ENCODE results near the gene PROZ. TPM values are rescaled to one million over a fixed set of nuclear protein-coding genes. Genes with fewer than 3 reads are reported as not detected.

The PROZ gene
- total RNA-seq, 1 experiment from 2014 or later, result not detected

- TF ChIP-seq, protein P1, sequence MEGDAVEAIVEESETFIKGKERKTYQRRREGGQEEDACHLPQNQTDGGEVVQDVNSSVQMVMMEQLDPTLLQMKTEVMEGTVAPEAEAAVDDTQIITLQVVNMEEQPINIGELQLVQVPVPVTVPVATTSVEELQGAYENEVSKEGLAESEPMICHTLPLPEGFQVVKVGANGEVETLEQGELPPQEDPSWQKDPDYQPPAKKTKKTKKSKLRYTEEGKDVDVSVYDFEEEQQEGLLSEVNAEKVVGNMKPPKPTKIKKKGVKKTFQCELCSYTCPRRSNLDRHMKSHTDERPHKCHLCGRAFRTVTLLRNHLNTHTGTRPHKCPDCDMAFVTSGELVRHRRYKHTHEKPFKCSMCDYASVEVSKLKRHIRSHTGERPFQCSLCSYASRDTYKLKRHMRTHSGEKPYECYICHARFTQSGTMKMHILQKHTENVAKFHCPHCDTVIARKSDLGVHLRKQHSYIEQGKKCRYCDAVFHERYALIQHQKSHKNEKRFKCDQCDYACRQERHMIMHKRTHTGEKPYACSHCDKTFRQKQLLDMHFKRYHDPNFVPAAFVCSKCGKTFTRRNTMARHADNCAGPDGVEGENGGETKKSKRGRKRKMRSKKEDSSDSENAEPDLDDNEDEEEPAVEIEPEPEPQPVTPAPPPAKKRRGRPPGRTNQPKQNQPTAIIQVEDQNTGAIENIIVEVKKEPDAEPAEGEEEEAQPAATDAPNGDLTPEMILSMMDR (IDR thresholded peaks at IDR 0.05 in 2 of 3, conservative IDR thresholded peaks at IDR 0.05 in 1 of 3; ENCODE audit: borderline replicate concordance in 1 of 3, insufficient read depth in 1 of 3, low read depth in 2 of 3, low read length in 2 of 3), result no peak
These were observed 12.4 kb upstream of the PROZ start (continued) for GRCh38 chr13:113145911-113146598.

DNA sequence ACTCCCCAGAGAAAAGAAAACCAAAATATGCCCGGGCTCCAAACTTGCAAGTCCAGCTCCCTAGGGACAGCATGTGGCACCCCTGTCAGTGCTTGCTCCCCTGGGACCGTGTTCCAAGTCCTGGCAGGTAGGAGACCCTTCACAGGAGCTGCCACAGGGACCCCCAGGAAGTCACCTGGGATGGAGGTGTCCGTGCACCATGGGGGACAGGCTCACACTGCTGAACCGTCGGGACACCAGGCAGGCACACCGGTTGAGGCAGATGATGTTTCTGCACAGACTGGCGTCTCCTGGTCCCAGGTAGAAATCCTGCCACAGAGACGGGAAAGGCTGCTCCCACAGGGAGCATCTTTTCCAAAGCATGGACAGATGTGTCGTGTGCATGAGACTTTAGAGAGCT, 11.7 kb upstream of the PROZ start:
- CTCF ChIA-PET, result no interaction called here
- no peak for ATAC-seq
- no peaks in the 10 kb centered on the region for H3K4me1 ChIP-seq (ENCODE audit: control insufficient read depth in 1 of 2, insufficient read depth in 2 of 2, low read length in 2 of 2)

More for the DNA sequence above, 11.7 kb upstream of the PROZ start:
- Histone ChIP-seq H3K27me3 (ENCODE audit: insufficient read depth, low read length) (no peaks in the 10 kb centered on the region), H3K4me3 (replicated peaks in 1 of 2; ENCODE audit: low read depth in 1 of 2, low read length in 2 of 2) (no peak overlapping the region), H3K4me2 (ENCODE audit: low read length) (no peak overlapping the region), H4K20me1 (ENCODE audit: insufficient read depth) (no peaks in the 10 kb centered on the region), H3K9ac (ENCODE audit: low read length) (no peak overlapping the region), H3K36me3 (ENCODE audit: control insufficient read depth in 1 of 2, insufficient read depth in 2 of 2, low read length in 2 of 2) (no peaks in the 10 kb centered on the region), H3K9me3 (ENCODE audit: control insufficient read depth in 1 of 2, insufficient read depth in 1 of 2, low read depth in 1 of 2, low read length in 2 of 2) (no peaks in the 10 kb centered on the region), H3K9me2 (ENCODE audit: insufficient read depth) (no peaks in the 10 kb centered on the region), H2AFZ (ENCODE audit: low read depth, low read length, poor library complexity, severe bottlenecking) (no peak overlapping the region), H3K79me2 (ENCODE audit: insufficient read depth, low read length) (no peaks in the 10 kb centered on the region), H3K27ac (ENCODE audit: low read depth, low read length) (no peak overlapping the region)
- RAD21 ChIA-PET (ENCODE audit: low non-redundant PET in 1 of 2, low total read pairs in 2 of 2, uncharacterized antibody in 2 of 2, unreplicated experiment in 2 of 2), result no interaction called here
- TF ChIP-seq JUND (IDR thresholded peaks at IDR 0.05) (no peak), EZH2 (IDR thresholded peaks at IDR 0.05) (no peak), CEBPB (IDR thresholded peaks at IDR 0.05; ENCODE audit: low read depth) (no peak), POLR2A (IDR thresholded peaks at IDR 0.05; ENCODE audit: borderline replicate concordance, extremely low read depth, insufficient read depth, insufficient read length) (no peak), ATF3 (IDR thresholded peaks at IDR 0.05) (no peak), CBX3 (IDR thresholded peaks at IDR 0.05; ENCODE audit: low read depth) (no peak), TCF7L2 (IDR thresholded peaks at IDR 0.05; ENCODE audit: borderline replicate concordance, extremely low read depth, insufficient read depth, insufficient read length) (no peak)
- no TSS peak for BruUV-seq (replicated peaks)
- POLR2A ChIA-PET, result no interaction called here
- DNase-seq (ENCODE audit: low read depth, low spot score), result no peak
- intact Hi-C loops (cut with micrococcal nuclease), result no loop called here

All from HCT116 (cell line).